Lower leg skin (tissue), 3 donors: ENCODE measurements around the gene SLFN5.

Source experiments
- POLR2A ChIP-seq, 2 donors: fragments of 450-650 bp; IDR thresholded peaks; one replicate each; pipeline ENCODE4 v1.6.1; 2016 to 2017; ENCODE audit warnings: antibody characterized with exemption in 2 of 2, mild to moderate bottlenecking in 1 of 2, moderate library complexity in 1 of 2
- TF ChIP-seq, protein P1 (sequence below), 3 donors: fragments of 450-650 bp; IDR thresholded peaks; one replicate each; pipeline ENCODE4 v1.5.1; 2016; ENCODE audit warnings: antibody characterized with exemption in 3 of 3, mild to moderate bottlenecking in 3 of 3, moderate library complexity in 2 of 3

DNA sequence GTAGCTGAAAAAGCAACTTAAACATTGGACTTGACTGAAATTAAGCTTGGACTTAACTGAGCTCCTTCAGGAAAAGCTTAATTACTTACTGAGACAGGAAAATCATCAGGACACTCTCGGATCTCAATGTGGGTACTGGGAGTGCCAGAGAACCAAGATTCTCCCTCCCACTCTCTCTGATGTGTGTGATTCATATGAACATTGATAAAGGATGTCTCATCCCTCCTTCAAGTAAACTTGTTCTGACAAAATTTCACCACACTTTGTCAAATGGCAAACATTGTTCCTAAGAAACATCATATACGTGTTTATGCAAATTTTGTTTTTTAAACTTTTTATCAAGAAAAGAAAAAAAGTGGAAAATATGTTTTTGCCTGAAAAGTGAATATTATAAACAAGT is 4.1 kb upstream of the SLFN5 start:
- TF ChIP-seq, protein P1, sequence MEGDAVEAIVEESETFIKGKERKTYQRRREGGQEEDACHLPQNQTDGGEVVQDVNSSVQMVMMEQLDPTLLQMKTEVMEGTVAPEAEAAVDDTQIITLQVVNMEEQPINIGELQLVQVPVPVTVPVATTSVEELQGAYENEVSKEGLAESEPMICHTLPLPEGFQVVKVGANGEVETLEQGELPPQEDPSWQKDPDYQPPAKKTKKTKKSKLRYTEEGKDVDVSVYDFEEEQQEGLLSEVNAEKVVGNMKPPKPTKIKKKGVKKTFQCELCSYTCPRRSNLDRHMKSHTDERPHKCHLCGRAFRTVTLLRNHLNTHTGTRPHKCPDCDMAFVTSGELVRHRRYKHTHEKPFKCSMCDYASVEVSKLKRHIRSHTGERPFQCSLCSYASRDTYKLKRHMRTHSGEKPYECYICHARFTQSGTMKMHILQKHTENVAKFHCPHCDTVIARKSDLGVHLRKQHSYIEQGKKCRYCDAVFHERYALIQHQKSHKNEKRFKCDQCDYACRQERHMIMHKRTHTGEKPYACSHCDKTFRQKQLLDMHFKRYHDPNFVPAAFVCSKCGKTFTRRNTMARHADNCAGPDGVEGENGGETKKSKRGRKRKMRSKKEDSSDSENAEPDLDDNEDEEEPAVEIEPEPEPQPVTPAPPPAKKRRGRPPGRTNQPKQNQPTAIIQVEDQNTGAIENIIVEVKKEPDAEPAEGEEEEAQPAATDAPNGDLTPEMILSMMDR (IDR thresholded peaks at IDR 0.05), result no peak
- TF ChIP-seq POLR2A (IDR thresholded peaks at IDR 0.05), result no peak
